ENCODE measurements around the gene SP7.

The SP7 gene

GRCh38 chr12:53343449-53343848 lies 7.3 kb upstream of the SP7 start:
- H3K4me1 ChIP-seq (ENCODE audit: low read length) = peaks cover 8% of the 10 kb centered on the region; the same call in 1 of the 2 replicates

DNA sequence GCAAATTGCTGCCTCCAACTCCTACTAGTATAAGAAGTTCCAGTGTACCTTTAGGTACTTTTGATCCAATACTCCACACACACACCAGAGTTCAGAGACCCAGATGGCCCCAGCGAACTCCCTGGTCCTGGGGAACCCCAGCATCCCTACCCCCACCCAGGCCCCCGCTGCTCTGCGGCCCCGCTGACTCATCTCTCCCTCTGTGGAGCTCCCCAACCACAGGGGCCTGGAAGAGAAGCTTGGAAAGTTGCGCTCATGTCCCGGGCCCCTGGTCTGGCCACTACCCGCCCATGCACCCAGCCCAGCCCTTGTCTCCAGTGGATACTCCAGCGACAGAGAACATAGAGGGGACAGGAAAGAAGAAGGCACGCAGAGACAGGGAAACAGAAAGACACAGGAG lies 4.2 kb upstream of the SP7 start:
- Histone ChIP-seq H3K9me2 (replicated peaks; ENCODE audit: insufficient read depth, low read length) (no peaks in the 10 kb centered on the region), H3K36me3 (replicated peaks; ENCODE audit: insufficient read depth, low read length) (no peaks in the 10 kb centered on the region), H3K9ac (ENCODE audit: low read length) (no peak overlapping the region), H3K79me2 (ENCODE audit: low read length) (no peaks in the 10 kb centered on the region), H2AFZ (ENCODE audit: low read length) (no peak overlapping the region), H4K20me1 (ENCODE audit: insufficient read depth, low read length) (no peaks in the 10 kb centered on the region), H3K4me2 (ENCODE audit: low read depth, low read length) (no peak overlapping the region), H3K4me1 (ENCODE audit: low read length) (peaks cover 5% of the 10 kb centered on the region; the same call in 1 of the 2 replicates), H3K27ac (ENCODE audit: low read length) (no peak overlapping the region), H3K27me3 (replicated peaks; ENCODE audit: insufficient read depth, low read length) (peaks cover 21% of the 10 kb centered on the region; the same call in 1 of the 2 replicates), H3K4me3 (ENCODE audit: low read length) (no peak overlapping the region), H3K9me3 (replicated peaks; ENCODE audit: insufficient read depth, low read length) (no peaks in the 10 kb centered on the region), H3F3A (ENCODE audit: insufficient read depth, low read length) (peaks cover 4% of the 10 kb centered on the region; the same call in 1 of the 2 replicates)
- DNase-seq = no peak
- TF ChIP-seq EZH2 (optimal IDR thresholded peaks at IDR 0.05; ENCODE audit: low read depth, low read length) = no peak
- TF ChIP-seq CTCF (IDR thresholded peaks at IDR 0.05; ENCODE audit: low read length) = no peak
- TF ChIP-seq EZH2phosphoT487 (IDR thresholded peaks at IDR 0.05; ENCODE audit: low read length) = no peak

More at GRCh38 chr12:53343449-53343848, 7.3 kb upstream of the SP7 start:
- TF ChIP-seq CTCF (IDR thresholded peaks at IDR 0.05; ENCODE audit: low read length) = no peak
- no peak for TF ChIP-seq EZH2phosphoT487 (IDR thresholded peaks at IDR 0.05; ENCODE audit: low read length)
- no peak for TF ChIP-seq EZH2 (optimal IDR thresholded peaks at IDR 0.05; ENCODE audit: low read depth, low read length)
- H3K79me2 ChIP-seq (ENCODE audit: low read length) = no peaks in the 10 kb centered on the region
- H3K27ac ChIP-seq (ENCODE audit: low read length) = no peak overlapping the region
- no peak overlapping the region for H3K9ac ChIP-seq (ENCODE audit: low read length)
- DNase-seq = no peak
- H3K9me3 ChIP-seq (replicated peaks; ENCODE audit: insufficient read depth, low read length) = no peaks in the 10 kb centered on the region
- no peaks in the 10 kb centered on the region for H4K20me1 ChIP-seq (ENCODE audit: insufficient read depth, low read length)
- no peaks in the 10 kb centered on the region for H3K36me3 ChIP-seq (replicated peaks; ENCODE audit: insufficient read depth, low read length)
- H3K27me3 ChIP-seq (replicated peaks; ENCODE audit: insufficient read depth, low read length) = 0 out of 2 replicates have a peak, but pooled peaks cover 10% of the 10 kb centered on the region
- H3K4me2 ChIP-seq (ENCODE audit: low read depth, low read length) = no peak overlapping the region
- H3F3A ChIP-seq (ENCODE audit: insufficient read depth, low read length) = peaks cover 4% of the 10 kb centered on the region; the same call in 1 of the 2 replicates
- H2AFZ ChIP-seq (ENCODE audit: low read length) = no peak overlapping the region
- H3K9me2 ChIP-seq (replicated peaks; ENCODE audit: insufficient read depth, low read length) = no peaks in the 10 kb centered on the region
- H3K4me3 ChIP-seq (ENCODE audit: low read length) = no peak overlapping the region

DNA sequence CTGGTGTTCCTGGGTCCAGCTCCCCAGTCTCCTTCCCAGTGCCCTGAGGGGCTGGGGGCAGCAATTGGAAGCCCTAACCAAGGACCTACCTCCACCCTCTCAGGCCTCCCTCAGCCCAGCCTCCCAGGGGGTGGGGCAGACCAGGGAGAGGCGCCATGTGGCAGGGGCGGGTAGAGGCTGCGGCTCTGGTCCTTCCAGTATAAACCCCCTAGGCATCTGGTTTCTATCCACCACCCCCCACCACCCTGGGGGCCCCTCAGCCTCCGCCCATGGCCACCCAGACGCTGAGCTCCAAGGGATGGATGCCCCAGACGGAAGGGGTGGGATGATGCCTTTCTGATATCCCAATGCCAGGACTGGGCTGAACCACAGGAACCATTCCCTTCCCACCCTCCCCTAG lies 2.8 kb upstream of the SP7 start:
- no peak overlapping the region for H3K4me3 ChIP-seq (ENCODE audit: low read length)
- H3K9ac ChIP-seq (ENCODE audit: low read length) = no peak overlapping the region
- no peaks in the 10 kb centered on the region for H3K9me3 ChIP-seq (replicated peaks; ENCODE audit: insufficient read depth, low read length)
- DNase-seq = no peak
- H3K9me2 ChIP-seq (replicated peaks; ENCODE audit: insufficient read depth, low read length) = no peaks in the 10 kb centered on the region
- no peaks in the 10 kb centered on the region for H3K36me3 ChIP-seq (replicated peaks; ENCODE audit: insufficient read depth, low read length)
- H3K27me3 ChIP-seq (replicated peaks; ENCODE audit: insufficient read depth, low read length) = peaks cover 21% of the 10 kb centered on the region; the same call in 1 of the 2 replicates
- no peaks in the 10 kb centered on the region for H3K4me1 ChIP-seq (ENCODE audit: low read length)
- H3F3A ChIP-seq (ENCODE audit: insufficient read depth, low read length) = no peaks in the 10 kb centered on the region
- H3K79me2 ChIP-seq (ENCODE audit: low read length) = no peaks in the 10 kb centered on the region
- no peak overlapping the region for H3K27ac ChIP-seq (ENCODE audit: low read length)
- TF ChIP-seq CTCF (IDR thresholded peaks at IDR 0.05; ENCODE audit: low read length) (no peak), EZH2phosphoT487 (IDR thresholded peaks at IDR 0.05; ENCODE audit: low read length) (no peak), EZH2 (optimal IDR thresholded peaks at IDR 0.05; ENCODE audit: low read depth, low read length) (no peak)
- H3K4me2 ChIP-seq (ENCODE audit: low read depth, low read length) = no peak overlapping the region
- H4K20me1 ChIP-seq (ENCODE audit: insufficient read depth, low read length) = no peaks in the 10 kb centered on the region
- no peak overlapping the region for H2AFZ ChIP-seq (ENCODE audit: low read length)
